ENCODE data around the gene OR51D1. TPM values are rescaled to one million over a fixed set of nuclear protein-coding genes. Genes with fewer than 3 reads are reported as not detected.

The OR51D1 gene
- total RNA-seq, 1 experiment from 2014 or later: not detected

Other genes starting within 250 kb of the OR51D1 start
- 14.5 and 20.7 TPM in 2 replicates for gene TRIM21, start 243.8 kb upstream of the OR51D1 start, total RNA-seq (2014; rRNA removed; shearing (Covaris generic))
- not detected in 2 replicates for gene OR52K2, start 188.2 kb upstream of the OR51D1 start, total RNA-seq (2014; rRNA removed; shearing (Covaris generic))
- not detected in 2 replicates for gene OR52K1, start 154.8 kb upstream of the OR51D1 start, total RNA-seq (2014; rRNA removed; shearing (Covaris generic))
- gene OR52M1, start 92.3 kb upstream of the OR51D1 start, total RNA-seq (2014; rRNA removed; shearing (Covaris generic)): not detected in 2 replicates
- gene OR52I2, start 55.7 kb upstream of the OR51D1 start, total RNA-seq (2014; rRNA removed; shearing (Covaris generic)): not detected in 2 replicates
- not detected in 2 replicates for gene OR52I1, start 43.4 kb upstream of the OR51D1 start, total RNA-seq (2014; rRNA removed; shearing (Covaris generic))
- gene TRIM68, start 29.2 kb upstream of the OR51D1 start, total RNA-seq (2014; rRNA removed; shearing (Covaris generic)): 9.2 and 33.6 TPM in 2 replicates
- gene OR51E1, start 6.5 kb downstream of the OR51D1 start, total RNA-seq (2014; rRNA removed; shearing (Covaris generic)): not detected in 2 replicates
- not detected in 2 replicates for gene OR51E2, start 60.4 kb downstream of the OR51D1 start, total RNA-seq (2014; rRNA removed; shearing (Covaris generic))
- not detected in 2 replicates for gene MMP26, start 67.3 kb downstream of the OR51D1 start, total RNA-seq (2014; rRNA removed; shearing (Covaris generic))
- not detected in 2 replicates for gene OR51F1, start 132.5 kb downstream of the OR51D1 start, total RNA-seq (2014; rRNA removed; shearing (Covaris generic))
- not detected in 2 replicates for gene OR52R1, start 166.9 kb downstream of the OR51D1 start, total RNA-seq (2014; rRNA removed; shearing (Covaris generic))
- gene OR51F2, start 183.8 kb downstream of the OR51D1 start, total RNA-seq (2014; rRNA removed; shearing (Covaris generic)): not detected in 2 replicates
- gene OR51S1, start 211.7 kb downstream of the OR51D1 start, total RNA-seq (2014; rRNA removed; shearing (Covaris generic)): not detected in 2 replicates
- not detected in 2 replicates for gene OR51T1, start 244.4 kb downstream of the OR51D1 start, total RNA-seq (2014; rRNA removed; shearing (Covaris generic))

All from G401 (cell line).